IgD-negative memory B cell (primary cell): ENCODE data around the gene LRCH2. TPM values are rescaled to one million over a fixed set of nuclear protein-coding genes. Genes with fewer than 3 reads are reported as not detected.

Source experiments
- polyA plus RNA-seq: library from polyadenylated mRNA; unstranded; fragments of 300-500 nt; fragmentation: Illumina TruSeq; gene quantifications from one replicate; pipeline ENCODE4 v1.2.3, GENCODE V29; 2021

LRCH2 gene
- polyA plus RNA-seq, 1 donor from 2014 or later, result not detected

Other genes starting within 250 kb of the LRCH2 start
- not detected for gene IL13RA2, start 216.5 kb downstream of the LRCH2 start, polyA plus RNA-seq
- gene RBMXL3, start 44.7 kb downstream of the LRCH2 start, polyA plus RNA-seq, result not detected
- not detected for gene LUZP4, start 55.6 kb upstream of the LRCH2 start, polyA plus RNA-seq